HEK293 (cell line): Measurements from ENCODE around the gene TRPM2.
A peak's percentile ranks its signal among the peaks of the same experiment; 100 is the strongest.

Experiments
- CTCF ChIA-PET: fragments of 350-600 bp; formaldehyde crosslinking; extraction: SDS; loops from one replicate; lab custom pipeline; 2021; ENCODE audit warnings: antibody characterized with exemption; lab: Yijun Ruan, JAX
- POLR2A ChIA-PET: fragments of 300-600 bp; formaldehyde crosslinking; extraction: SDS; loops from one replicate; lab custom pipeline; 2020; ENCODE audit warnings: antibody characterized with exemption, inconsistent platforms; lab: Yijun Ruan, JAX
- H3K27ac ChIP-seq: fragments of 200-500 bp; sonication (Bioruptor generic); 2 replicates; pipeline ENCODE4 v1.5.1; 2014; ENCODE audit warnings: low read depth, low read length, control low read depth, inconsistent platforms; ENCODE audit errors: extremely low read depth
- H3K36me3 ChIP-seq, 2 experiments: fragments of 200-500 bp in 1 of 2; sonication (Bioruptor generic) in 1 of 2; 1 replicate in 1 of 2; 2 replicates in 1 of 2; pipeline ENCODE4 v1.5.1; 2014 to 2017; ENCODE audit warnings: inconsistent platforms in 2 of 2, low read length in 2 of 2; ENCODE audit not compliant: control insufficient read depth in 2 of 2, insufficient read depth in 1 of 2
- H3K4me1 ChIP-seq: fragments of 200-500 bp; sonication (Bioruptor generic); 2 replicates; pipeline ENCODE4 v1.5.1; 2014; ENCODE audit warnings: mild to moderate bottlenecking, low read length, inconsistent platforms; ENCODE audit not compliant: control insufficient read depth, insufficient read depth
- H3K4me3 ChIP-seq: 2 replicates; pipeline ENCODE4 v1.5.1; 2011; ENCODE audit warnings: low read depth, mild to moderate bottlenecking, control low read depth, low read length, moderate library complexity
- H3K9me3 ChIP-seq: fragments of 200-500 bp; sonication (Bioruptor generic); 2 replicates; pipeline ENCODE4 v1.5.1; 2014; ENCODE audit warnings: low read depth, low read length, inconsistent platforms; ENCODE audit not compliant: control insufficient read depth, insufficient read depth
- KLF9 ChIP-seq: fragments of 450-650 bp; formaldehyde crosslinking; IDR thresholded peaks from 2 replicates; pipeline ENCODE4 v1.5.1; 2016; ENCODE audit warnings: missing biosample characterization, missing genetic modification characterization, low read depth
- MEIS1 ChIP-seq: sonication (generic); formaldehyde crosslinking; IDR thresholded peaks from 2 replicates; pipeline ENCODE4 v1.8.1; 2022; ENCODE audit warnings: missing genetic modification reagents, mild to moderate bottlenecking, borderline replicate concordance
- SP7 ChIP-seq: fragments of 450-650 bp; formaldehyde crosslinking; IDR thresholded peaks from 2 replicates; pipeline ENCODE4 v1.5.1; 2016; ENCODE audit warnings: missing biosample characterization, missing genetic modification characterization
- ZFHX2 ChIP-seq: fragments of 450-650 bp; formaldehyde crosslinking; conservative IDR thresholded peaks from 2 replicates; pipeline ENCODE4 v1.5.1; 2016; ENCODE audit warnings: missing biosample characterization, missing genetic modification characterization
- ZNF121 ChIP-seq: fragments of 450-650 bp; formaldehyde crosslinking; IDR thresholded peaks from 2 replicates; pipeline ENCODE4 v1.5.1; 2016; ENCODE audit warnings: missing biosample characterization, missing genetic modification characterization
- ZNF138 ChIP-seq: fragments of 450-650 bp; formaldehyde crosslinking; IDR thresholded peaks from 2 replicates; pipeline ENCODE4 v1.5.1; 2016; ENCODE audit warnings: missing biosample characterization, missing genetic modification characterization, borderline replicate concordance
- ZNF140 ChIP-seq: fragments of 450-650 bp; formaldehyde crosslinking; IDR thresholded peaks from 2 replicates; pipeline ENCODE4 v1.5.1; 2016; ENCODE audit warnings: missing biosample characterization, missing genetic modification characterization
- ZNF146 ChIP-seq: fragments of 450-650 bp; formaldehyde crosslinking; IDR thresholded peaks from 2 replicates; pipeline ENCODE4 v1.5.1; 2016; ENCODE audit warnings: missing biosample characterization, missing genetic modification characterization
- ZNF155 ChIP-seq: fragments of 450-650 bp; formaldehyde crosslinking; IDR thresholded peaks from 2 replicates; pipeline ENCODE4 v1.5.1; 2016; ENCODE audit warnings: missing biosample characterization, missing genetic modification characterization
- ZNF16 ChIP-seq: fragments of 450-650 bp; formaldehyde crosslinking; IDR thresholded peaks from 2 replicates; pipeline ENCODE4 v1.5.1; 2016; ENCODE audit warnings: low read depth, missing biosample characterization, missing genetic modification characterization
- ZNF221 ChIP-seq: fragments of 450-650 bp; formaldehyde crosslinking; IDR thresholded peaks from 2 replicates; pipeline ENCODE4 v1.5.1; 2017; ENCODE audit warnings: missing biosample characterization, missing genetic modification characterization, borderline replicate concordance
- ZNF311 ChIP-seq: fragments of 450-650 bp; formaldehyde crosslinking; IDR thresholded peaks from 2 replicates; pipeline ENCODE4 v1.5.1; 2017; ENCODE audit warnings: missing biosample characterization, missing genetic modification characterization, borderline replicate concordance
- ZNF404 ChIP-seq: fragments of 450-650 bp; formaldehyde crosslinking; IDR thresholded peaks from 2 replicates; pipeline ENCODE4 v1.5.1; 2017; ENCODE audit warnings: missing biosample characterization, missing genetic modification characterization
- ZNF416 ChIP-seq: fragments of 450-650 bp; formaldehyde crosslinking; IDR thresholded peaks from 2 replicates; pipeline ENCODE4 v1.5.1; 2016; ENCODE audit warnings: missing biosample characterization, missing genetic modification characterization
- ZNF426 ChIP-seq: fragments of 450-650 bp; formaldehyde crosslinking; IDR thresholded peaks from 2 replicates; pipeline ENCODE4 v1.5.1; 2017; ENCODE audit warnings: missing biosample characterization, missing genetic modification characterization, mild to moderate bottlenecking, inconsistent platforms, moderate library complexity
- ZNF501 ChIP-seq: fragments of 450-650 bp; formaldehyde crosslinking; IDR thresholded peaks from 2 replicates; pipeline ENCODE4 v1.5.1; 2016; ENCODE audit warnings: missing biosample characterization, missing genetic modification characterization
- ZNF514 ChIP-seq: fragments of 450-650 bp; formaldehyde crosslinking; IDR thresholded peaks from 2 replicates; pipeline ENCODE4 v1.5.1; 2016; ENCODE audit warnings: missing biosample characterization, missing genetic modification characterization
- ZNF624 ChIP-seq: fragments of 450-650 bp; formaldehyde crosslinking; IDR thresholded peaks from 2 replicates; pipeline ENCODE4 v1.5.1; 2017; ENCODE audit warnings: missing biosample characterization, missing genetic modification characterization
- ZNF670 ChIP-seq: fragments of 450-650 bp; formaldehyde crosslinking; IDR thresholded peaks from 2 replicates; pipeline ENCODE4 v1.5.1; 2016; ENCODE audit warnings: missing biosample characterization, missing genetic modification characterization, low read depth
- ZNF792 ChIP-seq: fragments of 450-650 bp; formaldehyde crosslinking; IDR thresholded peaks from 2 replicates; pipeline ENCODE4 v1.5.1; 2016; ENCODE audit warnings: missing biosample characterization, missing genetic modification characterization
- ZSCAN16 ChIP-seq: fragments of 450-650 bp; formaldehyde crosslinking; IDR thresholded peaks from 2 replicates; pipeline ENCODE4 v1.5.1; 2016; ENCODE audit warnings: missing biosample characterization, missing genetic modification characterization
- ZSCAN23 ChIP-seq: fragments of 450-650 bp; formaldehyde crosslinking; IDR thresholded peaks from 2 replicates; pipeline ENCODE4 v1.5.1; 2016; ENCODE audit warnings: missing biosample characterization, missing genetic modification characterization
- TF ChIP-seq, protein P1 (sequence below): fragments of 450-650 bp; formaldehyde crosslinking; IDR thresholded peaks from 2 replicates; pipeline ENCODE4 v1.5.1; 2016; ENCODE audit warnings: missing biosample characterization, missing genetic modification characterization, low read depth
- TF ChIP-seq, protein P2 (sequence below): fragments of 450-650 bp; formaldehyde crosslinking; IDR thresholded peaks from 2 replicates; pipeline ENCODE4 v1.5.1; 2016; ENCODE audit warnings: missing biosample characterization, missing genetic modification characterization
- TF ChIP-seq, protein P3 (sequence below): fragments of 450-650 bp; formaldehyde crosslinking; IDR thresholded peaks from 2 replicates; pipeline ENCODE4 v1.5.1; 2017; ENCODE audit warnings: missing biosample characterization, missing genetic modification characterization
- TF ChIP-seq, protein P4 (sequence below): fragments of 450-650 bp; formaldehyde crosslinking; conservative IDR thresholded peaks from 2 replicates; pipeline ENCODE4 v1.5.1; 2016; ENCODE audit warnings: low read depth, missing biosample characterization, missing genetic modification characterization

The TRPM2 gene

DNA sequence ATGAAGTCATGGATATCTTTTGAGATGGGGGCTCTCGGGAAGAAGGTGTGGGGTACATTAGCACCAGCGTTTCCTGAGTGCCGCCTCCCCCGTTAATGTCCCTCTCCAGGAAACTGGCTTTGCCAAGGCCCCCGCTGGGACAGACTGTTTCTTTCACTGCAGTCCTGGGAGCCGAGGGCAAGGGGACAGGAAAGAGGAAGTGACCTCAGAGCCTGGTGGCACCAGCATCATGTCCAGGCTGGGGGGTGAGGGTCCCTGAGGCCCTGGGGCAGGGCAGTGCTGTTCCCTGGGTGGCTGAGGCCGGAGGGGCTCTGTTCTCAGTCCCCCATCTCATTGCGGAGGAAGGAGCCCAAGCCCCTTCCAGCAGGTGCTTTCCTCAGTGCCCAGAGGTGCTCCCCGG lies 47.7 kb upstream of the TRPM2 start:
- H3K4me3 ChIP-seq, result no peak overlapping the region
- TF ChIP-seq ZSCAN23 (tag by site-specific recombination) (no peak), ZNF792 (no peak), ZSCAN16 (tag by site-specific recombination) (no peak), MEIS1 (CRISPR knock-in tag) (no peak), ZNF146 (no peak), KLF9 (tag by site-specific recombination) (no peak), ZNF670 (tag by site-specific recombination) (no peak), ZNF514 (tag by site-specific recombination) (no peak), ZNF155 (tag by site-specific recombination) (no peak), ZNF16 (tag by site-specific recombination) (no peak), ZNF416 (tag by site-specific recombination) (no peak), SP7 (tag by site-specific recombination) (no peak), ZNF624 (tag by site-specific recombination) (no peak), ZNF311 (tag by site-specific recombination) (no peak), ZNF404 (no peak)
- TF ChIP-seq, protein P1, sequence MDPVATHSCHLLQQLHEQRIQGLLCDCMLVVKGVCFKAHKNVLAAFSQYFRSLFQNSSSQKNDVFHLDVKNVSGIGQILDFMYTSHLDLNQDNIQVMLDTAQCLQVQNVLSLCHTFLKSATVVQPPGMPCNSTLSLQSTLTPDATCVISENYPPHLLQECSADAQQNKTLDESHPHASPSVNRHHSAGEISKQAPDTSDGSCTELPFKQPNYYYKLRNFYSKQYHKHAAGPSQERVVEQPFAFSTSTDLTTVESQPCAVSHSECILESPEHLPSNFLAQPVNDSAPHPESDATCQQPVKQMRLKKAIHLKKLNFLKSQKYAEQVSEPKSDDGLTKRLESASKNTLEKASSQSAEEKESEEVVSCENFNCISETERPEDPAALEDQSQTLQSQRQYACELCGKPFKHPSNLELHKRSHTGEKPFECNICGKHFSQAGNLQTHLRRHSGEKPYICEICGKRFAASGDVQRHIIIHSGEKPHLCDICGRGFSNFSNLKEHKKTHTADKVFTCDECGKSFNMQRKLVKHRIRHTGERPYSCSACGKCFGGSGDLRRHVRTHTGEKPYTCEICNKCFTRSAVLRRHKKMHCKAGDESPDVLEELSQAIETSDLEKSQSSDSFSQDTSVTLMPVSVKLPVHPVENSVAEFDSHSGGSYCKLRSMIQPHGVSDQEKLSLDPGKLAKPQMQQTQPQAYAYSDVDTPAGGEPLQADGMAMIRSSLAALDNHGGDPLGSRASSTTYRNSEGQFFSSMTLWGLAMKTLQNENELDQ (tag by site-specific recombination), result no peak
- TF ChIP-seq, protein P2, sequence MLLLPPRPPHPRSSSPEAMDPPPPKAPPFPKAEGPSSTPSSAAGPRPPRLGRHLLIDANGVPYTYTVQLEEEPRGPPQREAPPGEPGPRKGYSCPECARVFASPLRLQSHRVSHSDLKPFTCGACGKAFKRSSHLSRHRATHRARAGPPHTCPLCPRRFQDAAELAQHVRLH, result no peak
- TF ChIP-seq, protein P3, sequence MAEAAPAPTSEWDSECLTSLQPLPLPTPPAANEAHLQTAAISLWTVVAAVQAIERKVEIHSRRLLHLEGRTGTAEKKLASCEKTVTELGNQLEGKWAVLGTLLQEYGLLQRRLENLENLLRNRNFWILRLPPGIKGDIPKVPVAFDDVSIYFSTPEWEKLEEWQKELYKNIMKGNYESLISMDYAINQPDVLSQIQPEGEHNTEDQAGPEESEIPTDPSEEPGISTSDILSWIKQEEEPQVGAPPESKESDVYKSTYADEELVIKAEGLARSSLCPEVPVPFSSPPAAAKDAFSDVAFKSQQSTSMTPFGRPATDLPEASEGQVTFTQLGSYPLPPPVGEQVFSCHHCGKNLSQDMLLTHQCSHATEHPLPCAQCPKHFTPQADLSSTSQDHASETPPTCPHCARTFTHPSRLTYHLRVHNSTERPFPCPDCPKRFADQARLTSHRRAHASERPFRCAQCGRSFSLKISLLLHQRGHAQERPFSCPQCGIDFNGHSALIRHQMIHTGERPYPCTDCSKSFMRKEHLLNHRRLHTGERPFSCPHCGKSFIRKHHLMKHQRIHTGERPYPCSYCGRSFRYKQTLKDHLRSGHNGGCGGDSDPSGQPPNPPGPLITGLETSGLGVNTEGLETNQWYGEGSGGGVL, result no peak
- TF ChIP-seq, all 188 proteins: peak for 0
- CTCF ChIA-PET, result interaction anchor here (0.9 to 1.9 kb wide), 3 partner anchors 10 to 11 kb away, joined by 3 to 7 read pairs (median 6); no protein-coding TSS in a partner anchor
- Histone ChIP-seq H3K4me1 (0 out of 2 replicates have a peak, but pooled peaks cover 4% of the 10 kb centered on the region), H3K36me3 (peaks cover 0 to 38% of the 10 kb centered on the region in 2 experiments; a peak in 1 of 3 replicates), H3K27ac (no peak overlapping the region), H3K9me3 (no peaks in the 10 kb centered on the region)
- POLR2A ChIA-PET, result no interaction called here

DNA sequence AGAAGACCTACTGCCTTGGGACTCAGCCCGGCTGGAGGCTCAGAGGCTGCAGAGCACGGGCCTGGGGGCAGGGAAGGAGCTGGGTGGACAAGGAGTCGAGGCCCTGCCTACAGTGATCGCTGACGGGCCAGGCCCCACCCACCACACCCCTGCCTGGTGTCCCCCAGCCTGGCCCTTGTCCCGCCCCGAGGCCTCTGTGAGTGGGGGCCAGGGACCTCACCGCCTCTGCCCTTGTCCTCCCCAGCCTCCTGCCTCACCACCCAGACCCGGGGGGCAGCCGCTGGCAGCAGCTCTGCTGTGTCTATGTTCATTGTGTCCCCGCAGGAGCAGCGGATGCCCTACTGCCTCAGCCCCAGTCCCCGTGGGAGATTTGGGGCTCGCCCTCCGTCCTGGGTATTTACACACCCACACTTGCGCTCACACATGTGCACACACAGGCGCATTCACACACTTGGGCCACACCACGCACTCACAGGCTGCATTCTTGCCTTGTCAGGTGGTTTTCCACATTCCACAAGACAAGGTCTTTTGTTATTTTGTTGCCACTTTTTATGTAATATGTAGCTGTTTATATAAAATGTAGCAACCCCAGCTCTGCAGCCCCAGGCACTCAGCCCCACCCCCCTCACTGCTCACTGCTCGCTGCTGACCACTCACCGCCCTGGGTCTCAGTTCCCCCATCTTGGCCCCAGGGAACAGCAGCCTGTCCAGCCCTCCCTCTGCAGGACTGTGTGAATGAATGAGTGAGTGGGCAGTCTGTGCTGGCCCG lies 46.3 kb upstream of the TRPM2 start:
- Histone ChIP-seq H3K9me3 (no peaks in the 10 kb centered on the region), H3K36me3 (peaks cover 5 to 52% of the 10 kb centered on the region in 2 experiments; a peak in 2 of 3 replicates), H3K27ac (no peak overlapping the region), H3K4me1 (no peaks in the 10 kb centered on the region), H3K4me3 (no peak overlapping the region)
- POLR2A ChIA-PET, result interaction anchor here (1.6 kb wide), 1 partner anchor 27 kb away, joined by 3 read pairs; no protein-coding TSS in a partner anchor
- CTCF ChIA-PET, result interaction anchor here (0.6 kb wide), 1 partner anchor 246 kb away, joined by 3 read pairs; no protein-coding TSS in a partner anchor
- TF ChIP-seq ZNF138 (tag by site-specific recombination) (no peak), ZNF221 (tag by site-specific recombination) (no peak), ZNF501 (no peak), ZNF121 (no peak), ZNF140 (tag by site-specific recombination) (no peak), ZFHX2 (peak; percentile 42; the same call in 1 of the 2 replicates), ZNF311 (tag by site-specific recombination) (no peak), ZNF426 (tag by site-specific recombination) (no peak)
- TF ChIP-seq, protein P4, sequence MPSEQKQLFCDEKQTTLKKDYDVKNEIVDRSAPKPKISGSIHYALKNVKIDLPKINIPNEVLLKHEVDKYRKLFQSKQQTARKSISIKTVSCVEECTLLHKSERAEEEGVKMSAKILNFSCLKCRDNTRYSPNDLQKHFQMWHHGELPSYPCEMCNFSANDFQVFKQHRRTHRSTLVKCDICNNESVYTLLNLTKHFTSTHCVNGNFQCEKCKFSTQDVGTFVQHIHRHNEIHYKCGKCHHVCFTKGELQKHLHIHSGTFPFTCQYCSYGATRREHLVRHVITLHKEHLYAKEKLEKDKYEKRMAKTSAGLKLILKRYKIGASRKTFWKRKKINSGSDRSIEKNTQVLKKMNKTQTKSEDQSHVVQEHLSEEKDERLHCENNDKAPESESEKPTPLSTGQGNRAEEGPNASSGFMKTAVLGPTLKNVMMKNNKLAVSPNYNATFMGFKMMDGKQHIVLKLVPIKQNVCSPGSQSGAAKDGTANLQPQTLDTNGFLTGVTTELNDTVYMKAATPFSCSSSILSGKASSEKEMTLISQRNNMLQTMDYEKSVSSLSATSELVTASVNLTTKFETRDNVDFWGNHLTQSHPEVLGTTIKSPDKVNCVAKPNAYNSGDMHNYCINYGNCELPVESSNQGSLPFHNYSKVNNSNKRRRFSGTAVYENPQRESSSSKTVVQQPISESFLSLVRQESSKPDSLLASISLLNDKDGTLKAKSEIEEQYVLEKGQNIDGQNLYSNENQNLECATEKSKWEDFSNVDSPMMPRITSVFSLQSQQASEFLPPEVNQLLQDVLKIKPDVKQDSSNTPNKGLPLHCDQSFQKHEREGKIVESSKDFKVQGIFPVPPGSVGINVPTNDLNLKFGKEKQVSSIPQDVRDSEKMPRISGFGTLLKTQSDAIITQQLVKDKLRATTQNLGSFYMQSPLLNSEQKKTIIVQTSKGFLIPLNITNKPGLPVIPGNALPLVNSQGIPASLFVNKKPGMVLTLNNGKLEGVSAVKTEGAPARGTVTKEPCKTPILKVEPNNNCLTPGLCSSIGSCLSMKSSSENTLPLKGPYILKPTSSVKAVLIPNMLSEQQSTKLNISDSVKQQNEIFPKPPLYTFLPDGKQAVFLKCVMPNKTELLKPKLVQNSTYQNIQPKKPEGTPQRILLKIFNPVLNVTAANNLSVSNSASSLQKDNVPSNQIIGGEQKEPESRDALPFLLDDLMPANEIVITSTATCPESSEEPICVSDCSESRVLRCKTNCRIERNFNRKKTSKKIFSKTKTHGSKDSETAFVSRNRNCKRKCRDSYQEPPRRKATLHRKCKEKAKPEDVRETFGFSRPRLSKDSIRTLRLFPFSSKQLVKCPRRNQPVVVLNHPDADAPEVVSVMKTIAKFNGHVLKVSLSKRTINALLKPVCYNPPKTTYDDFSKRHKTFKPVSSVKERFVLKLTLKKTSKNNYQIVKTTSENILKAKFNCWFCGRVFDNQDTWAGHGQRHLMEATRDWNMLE (tag by site-specific recombination), result no peak
